ENCODE measurements around the gene FNIP1.
"Not testable (repeated sequence)": the region's sequence is repeated elsewhere in the genome, so short reads cannot be mapped to it uniquely, and the experiment has no call there.

FNIP1 gene

GRCh38 chr5:131684595-131684994 lies 112.2 kb downstream of the FNIP1 start:
- no peak for DNase-seq (ENCODE audit: low spot score)
- in situ Hi-C loops (cut with MboI; ENCODE audit: low pct_unique_long_range_greater_than_20kb, low sequenced_read_pairs, unreplicated experiment), result no loop called here
- no peak for TF ChIP-seq CTCF (IDR thresholded peaks at IDR 0.05; ENCODE audit: extremely low read depth, insufficient read depth, missing control alignments)

GRCh38 chr5:131684051-131684450 lies 112.8 kb downstream of the FNIP1 start:
- in situ Hi-C loops (cut with MboI; ENCODE audit: low pct_unique_long_range_greater_than_20kb, low sequenced_read_pairs, unreplicated experiment), result no loop called here
- TF ChIP-seq CTCF (IDR thresholded peaks at IDR 0.05; ENCODE audit: extremely low read depth, insufficient read depth, missing control alignments), result no peak
- DNase-seq (ENCODE audit: low spot score), result no peak

GRCh38 chr5:131682826-131683225 lies 114.0 kb downstream of the FNIP1 start:
- TF ChIP-seq CTCF (IDR thresholded peaks at IDR 0.05; ENCODE audit: extremely low read depth, insufficient read depth, missing control alignments), result no peak
- in situ Hi-C loops (cut with MboI; ENCODE audit: low pct_unique_long_range_greater_than_20kb, low sequenced_read_pairs, unreplicated experiment), result no loop called here
- no peak for DNase-seq (ENCODE audit: low spot score)

- TF ChIP-seq CTCF (IDR thresholded peaks at IDR 0.05; ENCODE audit: extremely low read depth, insufficient read depth, missing control alignments), result no peak
- no peak for DNase-seq (ENCODE audit: low spot score)
- in situ Hi-C loops (cut with MboI; ENCODE audit: low pct_unique_long_range_greater_than_20kb, low sequenced_read_pairs, unreplicated experiment), result no loop called here
These were observed 114.6 kb downstream of the FNIP1 start for GRCh38 chr5:131682175-131682574.

GRCh38 chr5:131679911-131680310 lies 116.9 kb downstream of the FNIP1 start:
- no peak for TF ChIP-seq CTCF (IDR thresholded peaks at IDR 0.05; ENCODE audit: extremely low read depth, insufficient read depth, missing control alignments)
- in situ Hi-C loops (cut with MboI; ENCODE audit: low pct_unique_long_range_greater_than_20kb, low sequenced_read_pairs, unreplicated experiment), result no loop called here
- no peak for DNase-seq (ENCODE audit: low spot score)

- in situ Hi-C loops (cut with MboI; ENCODE audit: low pct_unique_long_range_greater_than_20kb, low sequenced_read_pairs, unreplicated experiment); DNase-seq (ENCODE audit: low spot score): not testable (repeated sequence)
These were observed 118.5 kb downstream of the FNIP1 start for GRCh38 chr5:131678273-131678672.

- TF ChIP-seq CTCF (IDR thresholded peaks at IDR 0.05; ENCODE audit: extremely low read depth, insufficient read depth, missing control alignments), result no peak
- in situ Hi-C loops (cut with MboI; ENCODE audit: low pct_unique_long_range_greater_than_20kb, low sequenced_read_pairs, unreplicated experiment), result no loop called here
- DNase-seq (ENCODE audit: low spot score), result no peak
These were observed 119.7 kb downstream of the FNIP1 start for GRCh38 chr5:131677115-131677514.

All from GM13977 (cell line).